DMS 273 (cell line): ENCODE data around the gene ZFP82.

Experiments
- DNase-seq: peaks from one replicate; lab custom pipeline; 2025; ENCODE audit not compliant: unreplicated experiment; lab: John Stamatoyannopoulos, UW

Gene ZFP82

GRCh38 chr19:36373638-36374156 is 44.7 kb downstream of the ZFP82 start:
- no peak for DNase-seq

DNA sequence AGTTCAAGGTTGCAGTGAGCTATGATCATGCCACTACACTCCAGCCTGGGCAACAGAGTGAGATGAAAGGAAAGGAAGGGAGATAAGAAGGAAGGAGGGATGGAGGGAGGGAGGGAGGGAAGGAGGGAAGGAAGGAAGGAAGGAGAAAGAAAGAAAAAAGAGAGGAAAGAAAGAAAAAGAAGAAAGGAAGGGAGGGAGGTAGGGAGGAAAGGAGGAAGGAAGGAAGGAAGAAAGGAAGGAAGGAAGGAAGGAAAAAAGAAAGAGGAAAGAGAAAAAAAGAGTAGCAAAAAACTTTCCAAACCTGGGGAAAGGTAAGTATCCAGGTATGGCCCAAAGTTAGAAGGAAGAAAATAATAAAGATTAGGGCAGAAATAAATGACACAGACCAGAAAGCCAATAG is 46.6 kb downstream of the ZFP82 start:
- no peak for DNase-seq

DNA sequence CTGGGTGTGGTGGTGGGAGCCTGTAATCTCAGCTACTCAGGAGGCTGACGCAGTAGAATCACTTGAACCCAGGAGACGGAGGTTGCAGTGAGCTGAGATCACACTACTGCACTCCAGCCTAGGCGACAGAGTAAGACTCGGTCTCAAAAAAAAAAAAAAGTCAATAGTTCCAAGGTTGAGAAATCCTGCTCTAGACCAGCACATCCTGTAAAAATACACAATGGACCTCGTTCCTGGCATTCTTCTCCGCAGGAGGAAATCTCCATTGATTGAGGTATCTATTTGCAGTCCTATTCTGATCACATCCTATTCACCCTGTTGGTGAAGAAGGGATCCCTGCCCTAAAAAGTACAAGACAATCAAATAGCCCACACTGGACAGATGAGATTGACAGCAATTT is 54.6 kb downstream of the ZFP82 start:
- no peak for DNase-seq
